Measurements from ENCODE around the gene FAM219B.
A peak's percentile ranks its signal among the peaks of the same experiment; 100 is the strongest.
"Not testable (repeated sequence)": the region's sequence is repeated elsewhere in the genome, so short reads cannot be mapped to it uniquely, and the experiment has no call there.

The FAM219B gene

GRCh38 chr15:74903676-74904075 is 3.0 kb downstream of the FAM219B start:
- DNase-seq (ENCODE audit: low read depth in 2 of 2): no peak

GRCh38 chr15:74902295-74903075 is 4.2 kb downstream of the FAM219B start:
- no peak for DNase-seq (ENCODE audit: low read depth in 2 of 2)

GRCh38 chr15:74901612-74902063 is 5.0 kb downstream of the FAM219B start:
- DNase-seq (ENCODE audit: low read depth in 2 of 2): peak in 1 of 2 experiments; percentile 15

GRCh38 chr15:74897300-74897701 is 9.3 kb downstream of the FAM219B start:
- no peak for DNase-seq (ENCODE audit: low read depth in 2 of 2)

- DNase-seq (ENCODE audit: low read depth in 2 of 2): no peak
These were observed 10.3 kb downstream of the FAM219B start for GRCh38 chr15:74896316-74896715.

- DNase-seq (ENCODE audit: low read depth in 2 of 2): no peak
These were observed 10.8 kb downstream of the FAM219B start for GRCh38 chr15:74895830-74896229.

GRCh38 chr15:74894383-74894782 is 12.3 kb downstream of the FAM219B start:
- DNase-seq (ENCODE audit: low read depth in 2 of 2): not testable (repeated sequence)

- no peak for DNase-seq (ENCODE audit: low read depth in 2 of 2)
These were observed 13.0 kb downstream of the FAM219B start for GRCh38 chr15:74893627-74894026.

GRCh38 chr15:74892931-74893330 is 13.7 kb downstream of the FAM219B start:
- no peak for DNase-seq (ENCODE audit: low read depth in 2 of 2)

- no peak for DNase-seq (ENCODE audit: low read depth in 2 of 2)
These were observed 14.3 kb downstream of the FAM219B start for GRCh38 chr15:74892313-74892712.

GRCh38 chr15:74891469-74891868 is 15.2 kb downstream of the FAM219B start:
- DNase-seq (ENCODE audit: low read depth in 2 of 2): no peak

GRCh38 chr15:74890665-74890960 is 16.0 kb downstream of the FAM219B start:
- DNase-seq (ENCODE audit: low read depth in 2 of 2): no peak

- DNase-seq (ENCODE audit: low read depth in 2 of 2): peak in 1 of 2 experiments; percentile 39
These were observed 16.6 kb downstream of the FAM219B start, which contains the start of gene MPI for GRCh38 chr15:74889883-74890664. Gene MPI (plus strand): TSS chr15:74890042. CDS start chr15:74890074, 32 bp downstream.

GRCh38 chr15:74889390-74889882 is 17.2 kb downstream of the FAM219B start:
- no peak for DNase-seq (ENCODE audit: low read depth in 2 of 2)

GRCh38 chr15:74888716-74889115 is 17.9 kb downstream of the FAM219B start:
- no peak for DNase-seq (ENCODE audit: low read depth in 2 of 2)

- not testable (repeated sequence) for DNase-seq (ENCODE audit: low read depth in 2 of 2)
These were observed 19.0 kb downstream of the FAM219B start for GRCh38 chr15:74887537-74888193.

- DNase-seq (ENCODE audit: low read depth in 2 of 2): no peak
These were observed 21.2 kb downstream of the FAM219B start for GRCh38 chr15:74885461-74885860.

GRCh38 chr15:74884428-74885223 is 22.0 kb downstream of the FAM219B start:
- no peak for DNase-seq (ENCODE audit: low read depth in 2 of 2)

GRCh38 chr15:74882528-74882927 is 24.1 kb downstream of the FAM219B start:
- no peak for DNase-seq (ENCODE audit: low read depth in 2 of 2)

- DNase-seq (ENCODE audit: low read depth in 2 of 2): no peak
These were observed 28.4 kb downstream of the FAM219B start for GRCh38 chr15:74878273-74878672.

GRCh38 chr15:74873756-74874424 is 32.8 kb downstream of the FAM219B start:
- DNase-seq (ENCODE audit: low read depth in 2 of 2): no peak

All from fibroblast of skin of left biceps (primary cell).